OCI-LY1 (cell line): ENCODE measurements around the gene DENND1A.

Experiments
- EZH2 ChIP-seq: fragments of 200-600 bp; sonication (generic), shearing (Covaris generic); IDR thresholded peaks from 2 replicates; pipeline ENCODE4 v1.8.0; 2017; ENCODE audit warnings: borderline replicate concordance, mixed run types, mild to moderate bottlenecking, antibody characterized with exemption, low read length, moderate library complexity, mixed read lengths
- TF ChIP-seq, protein P1 (sequence below): fragments of 200-600 bp; sonication (generic), shearing (Covaris generic); IDR thresholded peaks from 2 replicates; pipeline ENCODE4 v1.5.1; 2017; ENCODE audit warnings: mild to moderate bottlenecking, antibody characterized with exemption, low read length, moderate library complexity, mixed read lengths

GRCh38 chr9:123940721-123941523 is 11.0 kb upstream of the DENND1A start:
- TF ChIP-seq EZH2: no peak
- TF ChIP-seq, protein P1, sequence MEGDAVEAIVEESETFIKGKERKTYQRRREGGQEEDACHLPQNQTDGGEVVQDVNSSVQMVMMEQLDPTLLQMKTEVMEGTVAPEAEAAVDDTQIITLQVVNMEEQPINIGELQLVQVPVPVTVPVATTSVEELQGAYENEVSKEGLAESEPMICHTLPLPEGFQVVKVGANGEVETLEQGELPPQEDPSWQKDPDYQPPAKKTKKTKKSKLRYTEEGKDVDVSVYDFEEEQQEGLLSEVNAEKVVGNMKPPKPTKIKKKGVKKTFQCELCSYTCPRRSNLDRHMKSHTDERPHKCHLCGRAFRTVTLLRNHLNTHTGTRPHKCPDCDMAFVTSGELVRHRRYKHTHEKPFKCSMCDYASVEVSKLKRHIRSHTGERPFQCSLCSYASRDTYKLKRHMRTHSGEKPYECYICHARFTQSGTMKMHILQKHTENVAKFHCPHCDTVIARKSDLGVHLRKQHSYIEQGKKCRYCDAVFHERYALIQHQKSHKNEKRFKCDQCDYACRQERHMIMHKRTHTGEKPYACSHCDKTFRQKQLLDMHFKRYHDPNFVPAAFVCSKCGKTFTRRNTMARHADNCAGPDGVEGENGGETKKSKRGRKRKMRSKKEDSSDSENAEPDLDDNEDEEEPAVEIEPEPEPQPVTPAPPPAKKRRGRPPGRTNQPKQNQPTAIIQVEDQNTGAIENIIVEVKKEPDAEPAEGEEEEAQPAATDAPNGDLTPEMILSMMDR: no peak
